GM18505 (cell line): ENCODE results near the gene ANP32D.
A peak's percentile ranks its signal among the peaks of the same experiment; 100 is the strongest.
"Not testable (repeated sequence)": the region's sequence is repeated elsewhere in the genome, so short reads cannot be mapped to it uniquely, and the experiment has no call there.

Source experiments
- ATAC-seq: cut with Tn5 transposase; IDR thresholded peaks from one replicate; pipeline ENCODE4 v1.9.1; 2021; ENCODE audit not compliant: unreplicated experiment
- POLR2A ChIP-seq: IDR thresholded peaks from 4 replicates; pipeline ENCODE4 v1.6.1; 2011; ENCODE audit warnings: borderline replicate concordance; ENCODE audit not compliant: insufficient read depth, insufficient read length; ENCODE audit errors: extremely low read depth

ANP32D gene

DNA sequence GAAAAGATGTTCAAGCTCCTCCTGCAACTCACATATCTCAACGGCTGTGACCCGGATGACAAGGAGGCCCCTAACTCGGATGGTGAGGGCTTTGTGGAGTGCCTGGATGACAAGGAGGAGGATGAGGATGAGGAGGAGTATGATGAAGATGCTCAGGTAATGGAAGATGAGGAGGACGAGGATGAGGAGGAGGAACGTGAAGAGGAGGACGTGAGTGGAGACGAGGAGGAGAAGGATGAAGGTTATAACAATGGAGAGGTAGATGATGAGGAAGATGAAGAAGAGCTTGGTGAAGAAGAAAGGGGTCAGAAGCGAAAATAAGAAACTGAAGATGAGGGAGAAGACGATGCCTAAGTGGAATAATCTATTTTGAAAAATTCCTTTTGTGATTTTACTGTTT, 702 bp downstream of the ANP32D start:
- no peak for ATAC-seq
- TF ChIP-seq POLR2A: no peak

DNA sequence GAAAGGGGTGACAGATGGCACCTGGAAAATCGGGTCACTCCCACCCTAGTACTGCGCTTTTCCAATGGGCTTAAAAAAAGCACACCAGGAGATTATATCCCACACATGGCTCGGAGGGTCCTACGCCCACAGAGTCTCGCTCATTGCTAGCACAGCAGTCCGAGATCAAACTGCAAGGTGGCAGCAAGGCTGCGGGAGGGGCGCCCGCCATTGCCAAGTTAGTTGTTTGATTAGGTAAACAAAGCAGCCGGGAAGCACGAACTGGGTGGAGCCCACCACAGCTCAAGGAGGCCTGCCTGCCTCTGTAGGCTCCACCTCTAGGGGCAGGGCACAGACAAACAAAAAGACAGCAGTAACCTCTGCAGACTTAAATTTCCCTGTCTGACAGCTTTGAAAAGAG, 2.1 kb downstream of the ANP32D start:
- ATAC-seq: not testable (repeated sequence)

GRCh38 chr12:48482198-48482597, 9.8 kb downstream of the ANP32D start, which contains the start of gene C12orf54:
C12orf54 (plus strand) TSS chr12:48482498; CDS start chr12:48483297, 799 bp downstream.
- no peak for TF ChIP-seq POLR2A
- no peak for ATAC-seq

GRCh38 chr12:48482930-48483329, 10.6 kb downstream of the ANP32D start:
- ATAC-seq: no peak
- no peak for TF ChIP-seq POLR2A

- no peak for TF ChIP-seq POLR2A
- no peak for ATAC-seq
These were observed 13.9 kb downstream of the ANP32D start for GRCh38 chr12:48486261-48486660.

DNA sequence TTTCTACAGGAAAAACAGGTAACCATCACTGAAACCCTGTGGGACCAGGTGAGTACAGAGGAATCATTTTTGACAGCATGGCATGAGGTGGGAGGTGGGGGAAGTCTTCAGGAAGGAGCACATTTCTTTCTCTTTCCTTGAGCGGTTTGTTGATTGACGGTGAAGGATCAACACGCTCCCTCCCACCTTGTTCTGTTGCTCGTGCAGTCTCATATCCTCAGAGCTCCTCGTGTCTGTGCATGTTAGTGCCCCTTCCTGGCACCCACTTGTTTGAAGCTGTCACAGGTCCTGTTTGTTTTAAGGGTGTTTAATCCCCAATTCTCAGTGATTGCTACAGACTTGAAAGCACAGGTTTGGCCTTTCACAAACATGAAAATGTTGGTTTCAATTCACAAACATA, 14.3 kb downstream of the ANP32D start:
- ATAC-seq: no peak
- no peak for TF ChIP-seq POLR2A

DNA sequence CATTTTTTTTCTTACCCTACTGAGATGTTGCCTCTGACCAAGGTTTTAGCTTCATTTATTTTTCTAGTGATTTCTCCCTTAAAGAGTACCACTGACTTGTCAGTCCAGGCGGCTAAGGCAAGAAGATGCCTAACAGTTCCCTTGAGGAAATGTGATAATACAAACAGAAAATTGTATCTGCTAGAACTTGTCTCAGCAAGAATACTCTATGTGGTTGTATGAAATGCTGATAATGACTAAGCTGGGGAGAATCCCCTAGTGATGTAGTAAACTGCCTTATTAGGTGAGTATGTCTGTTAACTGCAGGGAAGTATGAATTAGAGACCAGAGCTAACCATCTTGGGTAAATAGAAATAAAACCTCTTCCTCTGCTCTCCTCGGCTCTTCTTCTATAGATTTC, 16.7 kb downstream of the ANP32D start:
- TF ChIP-seq POLR2A: no peak
- peak; percentile 89 for ATAC-seq

- ATAC-seq: not testable (repeated sequence)
These were observed 17.1 kb downstream of the ANP32D start for GRCh38 chr12:48489456-48489855.

DNA sequence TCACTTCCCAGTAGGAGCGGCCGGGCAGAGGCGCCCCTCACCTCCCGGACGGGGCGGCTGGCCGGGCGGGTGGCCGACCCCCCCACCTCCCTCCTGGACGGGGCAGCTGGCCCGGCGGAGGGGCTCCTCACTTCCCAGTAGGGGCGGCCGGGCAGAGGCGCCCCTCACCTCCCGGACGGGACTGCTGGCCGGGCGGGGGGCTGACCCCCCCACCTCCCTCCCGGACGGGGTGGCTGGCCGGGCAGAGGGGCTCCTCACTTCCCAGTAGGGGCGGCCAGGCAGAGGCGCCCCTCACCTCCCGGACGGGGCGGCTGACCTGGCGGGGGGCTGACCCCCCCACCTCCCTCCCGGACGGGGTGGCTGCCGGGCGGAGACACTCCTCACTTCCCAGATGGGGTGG, 27.9 kb downstream of the ANP32D start:
- not testable (repeated sequence) for ATAC-seq

GRCh38 chr12:48506836-48507235, 34.5 kb downstream of the ANP32D start:
- ATAC-seq: not testable (repeated sequence)

DNA sequence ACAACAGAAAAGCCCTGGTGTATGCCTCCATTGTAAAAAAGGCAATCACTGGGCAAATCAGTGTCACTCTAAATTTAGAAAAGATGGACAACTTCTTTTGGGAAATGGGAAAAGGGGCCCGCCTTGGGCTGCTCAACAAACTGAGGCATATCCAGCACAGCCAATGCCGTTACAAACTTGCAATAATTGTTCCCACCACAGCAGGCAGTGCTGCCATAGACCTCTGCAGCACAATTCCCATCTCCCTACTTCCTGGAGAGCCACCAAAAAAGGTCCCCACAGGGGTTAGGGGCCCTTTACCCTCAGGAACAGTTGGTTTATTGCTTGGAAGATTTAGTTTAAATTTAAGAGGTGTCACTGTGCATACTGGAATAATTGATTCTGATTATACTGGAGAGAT, 36.6 kb downstream of the ANP32D start:
- no peak for ATAC-seq
- no peak for TF ChIP-seq POLR2A

DNA sequence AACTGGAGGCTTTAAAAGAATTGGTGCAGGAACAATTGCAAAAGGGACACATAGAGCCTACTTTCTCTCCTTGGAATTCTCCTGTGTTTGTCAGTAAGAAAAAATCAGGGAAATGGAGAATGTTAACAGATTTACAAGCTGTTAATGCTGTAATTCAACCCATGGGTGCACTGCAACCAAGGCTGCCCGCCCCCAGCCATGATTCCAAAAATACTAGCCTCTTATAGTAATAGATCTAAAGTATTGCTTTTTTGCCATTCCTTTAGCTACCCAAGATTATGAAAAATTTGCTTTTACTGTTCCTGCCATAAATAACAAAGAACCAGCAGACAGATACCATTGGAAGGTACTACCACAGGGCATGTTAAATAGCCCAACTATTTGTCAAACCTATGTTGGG, 37.8 kb downstream of the ANP32D start:
- TF ChIP-seq POLR2A: no peak
- no peak for ATAC-seq

DNA sequence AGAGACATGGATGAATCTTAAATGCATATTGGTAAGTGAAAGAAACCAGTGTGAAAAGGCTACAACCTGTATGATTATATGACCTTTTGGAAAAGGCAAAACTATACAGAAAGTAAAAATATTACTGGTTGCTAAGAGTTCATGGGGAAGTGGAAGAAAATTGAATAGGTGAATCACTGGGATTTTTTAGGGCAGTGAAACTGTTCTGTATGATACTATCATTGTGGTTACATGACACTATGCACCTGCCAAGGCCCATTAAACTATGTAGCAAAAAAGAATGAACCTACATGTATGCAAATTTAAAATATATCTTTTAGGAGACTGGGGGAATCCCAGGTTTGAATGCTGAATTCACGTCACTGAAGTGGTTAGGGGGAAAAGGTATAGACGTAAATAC, 40.5 kb downstream of the ANP32D start:
- no peak for TF ChIP-seq POLR2A
- ATAC-seq: peak; percentile 86

- no peak for ATAC-seq
- TF ChIP-seq POLR2A: no peak
These were observed 42.4 kb downstream of the ANP32D start for GRCh38 chr12:48514728-48515127.

DNA sequence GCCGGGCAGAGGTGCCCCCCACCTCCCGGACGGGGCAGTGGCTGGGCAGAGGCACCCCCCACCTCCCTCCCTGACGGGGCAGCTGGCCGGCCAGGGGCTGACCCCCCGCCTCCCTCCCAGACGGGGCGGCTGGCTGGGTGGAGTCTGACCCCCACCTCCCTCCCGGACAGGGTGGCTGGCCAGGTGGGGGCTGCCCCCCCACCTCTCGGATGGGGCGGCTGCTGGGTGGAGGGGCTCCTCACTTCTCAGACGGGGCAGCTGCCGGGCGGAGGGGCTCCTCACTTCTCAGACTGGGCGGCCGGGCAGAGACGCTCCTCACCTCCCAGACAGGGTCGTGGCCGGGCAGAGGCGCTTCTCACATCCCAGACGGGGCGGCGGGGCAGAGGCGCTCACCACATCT, 48.0 kb downstream of the ANP32D start:
- not testable (repeated sequence) for ATAC-seq
